ENCODE measurements around the gene DHDDS. TPM values are rescaled to one million over a fixed set of nuclear protein-coding genes. Genes with fewer than 3 reads are reported as not detected.
A peak's percentile ranks its signal among the peaks of the same experiment; 100 is the strongest.

Gene DHDDS
- total and polyA plus RNA-seq, 2 of the 13 experiments (the other 11 are each of a cell fraction or from before 2014, with no cell fraction given), result 18.9 to 28.3 TPM

DNA sequence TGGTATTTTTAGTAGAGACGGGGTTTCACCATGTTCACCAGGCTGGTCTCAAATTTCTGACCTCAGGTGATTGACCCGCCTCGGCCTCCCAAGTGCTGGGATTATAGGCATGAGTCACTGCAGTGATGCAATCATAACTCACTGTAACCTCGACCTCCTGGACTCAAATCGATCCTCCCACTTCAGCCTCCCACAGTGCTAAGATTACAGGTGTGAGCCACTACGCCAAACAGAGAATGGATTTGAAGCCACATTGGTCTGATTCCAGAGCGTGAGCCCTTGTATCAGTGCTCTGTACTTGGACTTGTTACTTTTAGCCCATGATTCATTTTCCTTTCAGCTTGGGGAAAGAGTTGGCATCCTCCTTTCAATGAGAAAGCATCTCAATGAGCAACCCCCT is 44.7 kb upstream of the DHDDS start (continued):
- TF ChIP-seq, protein P1, sequence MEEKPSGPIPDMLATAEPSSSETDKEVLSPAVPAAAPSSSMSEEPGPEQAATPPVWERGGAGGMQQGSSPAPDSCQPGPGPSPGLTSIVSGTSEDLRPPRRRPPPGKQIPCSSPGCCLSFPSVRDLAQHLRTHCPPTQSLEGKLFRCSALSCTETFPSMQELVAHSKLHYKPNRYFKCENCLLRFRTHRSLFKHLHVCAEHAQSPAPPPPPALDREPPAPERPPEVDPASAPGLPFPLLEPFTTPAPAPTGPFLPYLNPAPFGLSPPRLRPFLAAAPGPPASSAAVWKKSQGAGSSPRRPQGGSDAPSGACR (CRISPR knock-in tag; IDR thresholded peaks at IDR 0.05), result no peak
- no peak; the same call in 1 of the 2 replicates for TF ChIP-seq ZBTB7A (CRISPR knock-in tag; IDR thresholded peaks at IDR 0.05)
- no peak for TF ChIP-seq ZNF496 (CRISPR knock-in tag; IDR thresholded peaks at IDR 0.05; ENCODE audit: insufficient replicate concordance)
- TF ChIP-seq, protein P2, sequence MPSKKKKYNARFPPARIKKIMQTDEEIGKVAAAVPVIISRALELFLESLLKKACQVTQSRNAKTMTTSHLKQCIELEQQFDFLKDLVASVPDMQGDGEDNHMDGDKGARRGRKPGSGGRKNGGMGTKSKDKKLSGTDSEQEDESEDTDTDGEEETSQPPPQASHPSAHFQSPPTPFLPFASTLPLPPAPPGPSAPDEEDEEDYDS (CRISPR knock-in tag; IDR thresholded peaks at IDR 0.05), result no peak
- TF ChIP-seq THAP11 (CRISPR knock-in tag; IDR thresholded peaks at IDR 0.05), result peak; percentile 84
- TF ChIP-seq HNRNPH1 (optimal IDR thresholded peaks at IDR 0.05; ENCODE audit: low read depth, low read length), result no peak
- TF ChIP-seq RARA (CRISPR knock-in tag; IDR thresholded peaks at IDR 0.05), result peak; percentile 95
- peak; percentile 93 for TF ChIP-seq ONECUT2 (CRISPR knock-in tag; IDR thresholded peaks at IDR 0.05)
- TF ChIP-seq, protein P3, sequence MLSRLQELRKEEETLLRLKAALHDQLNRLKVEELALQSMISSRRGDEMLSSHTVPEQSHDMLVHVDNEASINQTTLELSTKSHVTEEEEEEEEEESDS (CRISPR knock-in tag; IDR thresholded peaks at IDR 0.05; ENCODE audit: borderline replicate concordance), result no peak
- TF ChIP-seq, protein P4, sequence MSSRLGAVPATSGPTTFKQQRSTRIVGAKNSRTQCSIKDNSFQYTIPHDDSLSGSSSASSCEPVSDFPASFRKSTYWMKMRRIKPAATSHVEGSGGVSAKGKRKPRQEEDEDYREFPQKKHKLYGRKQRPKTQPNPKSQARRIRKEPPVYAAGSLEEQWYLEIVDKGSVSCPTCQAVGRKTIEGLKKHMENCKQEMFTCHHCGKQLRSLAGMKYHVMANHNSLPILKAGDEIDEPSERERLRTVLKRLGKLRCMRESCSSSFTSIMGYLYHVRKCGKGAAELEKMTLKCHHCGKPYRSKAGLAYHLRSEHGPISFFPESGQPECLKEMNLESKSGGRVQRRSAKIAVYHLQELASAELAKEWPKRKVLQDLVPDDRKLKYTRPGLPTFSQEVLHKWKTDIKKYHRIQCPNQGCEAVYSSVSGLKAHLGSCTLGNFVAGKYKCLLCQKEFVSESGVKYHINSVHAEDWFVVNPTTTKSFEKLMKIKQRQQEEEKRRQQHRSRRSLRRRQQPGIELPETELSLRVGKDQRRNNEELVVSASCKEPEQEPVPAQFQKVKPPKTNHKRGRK (CRISPR knock-in tag; IDR thresholded peaks at IDR 0.05), result no peak
- no peak for TF ChIP-seq ZNF180 (CRISPR knock-in tag; IDR thresholded peaks at IDR 0.05; ENCODE audit: borderline replicate concordance, low read depth)
